ENCODE measurements around the gene SLC6A8.
"Not testable (repeated sequence)": the region's sequence is repeated elsewhere in the genome, so short reads cannot be mapped to it uniquely, and the experiment has no call there.

Gene SLC6A8

GRCh38 chrX:153672531-153673427 lies 14.9 kb upstream of the SLC6A8 start:
- no peak for DNase-seq (ENCODE audit: low read depth in 2 of 2)

DNA sequence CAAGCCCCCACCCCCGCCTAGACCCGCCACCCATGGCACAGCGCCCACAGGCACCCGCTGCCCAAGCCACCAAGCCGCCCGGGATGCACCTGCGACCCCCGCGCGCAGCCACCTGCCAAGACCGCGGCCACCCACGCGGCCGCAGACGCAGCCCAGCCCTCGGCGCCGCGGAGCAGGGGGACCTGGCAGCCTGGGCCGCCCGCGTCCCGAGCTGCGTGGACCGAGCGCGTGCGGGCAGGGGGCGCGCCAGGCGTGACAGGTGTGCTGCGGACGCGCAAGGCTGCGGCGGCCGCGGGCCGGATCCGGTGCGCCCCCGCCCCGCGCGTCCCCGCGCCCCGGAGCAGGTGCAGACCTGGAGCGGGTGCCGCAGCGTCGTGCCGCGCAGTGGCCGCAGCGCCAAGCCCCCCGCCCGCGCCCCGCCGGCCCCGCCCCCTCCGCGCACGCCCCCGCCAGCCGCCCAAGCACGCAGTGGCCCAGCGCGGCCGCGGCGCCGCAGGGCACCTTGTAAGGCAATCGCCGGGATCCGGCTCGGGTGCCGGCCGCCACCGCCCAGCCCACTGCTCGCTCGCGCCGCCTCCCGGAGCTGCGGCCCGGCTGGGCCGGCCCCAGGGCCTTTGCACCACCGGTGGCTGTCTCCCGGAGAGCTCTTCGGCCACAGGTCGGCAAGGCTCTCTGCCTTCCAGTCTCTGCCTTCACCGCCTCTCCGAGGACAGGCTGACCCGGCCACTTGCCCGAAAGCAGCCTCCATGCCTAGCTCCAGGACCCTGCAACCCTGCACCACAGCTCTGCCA lies 14.1 kb upstream of the SLC6A8 start, which contains the start of gene PNCK:
Gene PNCK, minus strand, starts transcription at position 386 of the 791 bp plus-strand sequence. CDS start 737 bp downstream, outside the sequence.
- DNase-seq (ENCODE audit: low read depth in 2 of 2) = no peak

DNA sequence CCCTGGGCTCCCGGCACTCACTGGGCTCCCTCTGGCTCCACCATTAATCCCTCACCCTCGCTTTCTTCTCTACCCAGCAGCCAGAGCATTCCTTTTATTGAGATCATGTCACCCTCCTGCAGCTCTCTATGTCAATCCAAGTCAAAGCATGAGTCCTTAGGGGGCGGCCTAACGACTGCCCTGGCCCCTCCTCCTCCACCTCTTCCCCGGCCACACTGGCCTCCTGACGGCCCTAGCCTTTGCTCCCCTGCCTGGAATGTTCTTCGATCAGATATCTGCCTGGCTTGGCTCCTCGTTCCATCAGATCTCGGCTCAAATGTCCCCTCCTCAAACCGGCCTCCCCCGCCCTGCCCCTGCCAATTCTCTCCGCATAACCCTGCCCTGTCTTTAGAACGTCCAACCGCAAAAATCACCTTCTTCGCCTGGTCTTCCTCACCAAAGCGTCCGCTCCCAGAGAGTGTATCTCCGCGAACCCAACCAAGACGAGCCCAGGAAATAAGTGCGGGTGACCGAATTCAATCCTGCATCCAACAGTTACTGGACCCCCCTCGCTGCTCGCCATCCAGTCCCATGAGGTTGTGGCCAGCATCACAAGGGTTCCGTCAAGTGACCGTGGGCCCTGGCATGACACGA lies 13.4 kb upstream of the SLC6A8 start:
- no peak for DNase-seq (ENCODE audit: low read depth in 2 of 2)

GRCh38 chrX:153681175-153681574 lies 6.6 kb upstream of the SLC6A8 start:
- DNase-seq (ENCODE audit: low read depth in 2 of 2) = no peak

- DNase-seq (ENCODE audit: low read depth in 2 of 2) = not testable (repeated sequence)
Measured at GRCh38 chrX:153683486-153683885, 4.2 kb upstream of the SLC6A8 start.

GRCh38 chrX:153684467-153685155 lies 3.1 kb upstream of the SLC6A8 start:
- DNase-seq (ENCODE audit: low read depth in 2 of 2) = no peak

GRCh38 chrX:153685156-153685536 lies 2.6 kb upstream of the SLC6A8 start:
- no peak for DNase-seq (ENCODE audit: low read depth in 2 of 2)

DNA sequence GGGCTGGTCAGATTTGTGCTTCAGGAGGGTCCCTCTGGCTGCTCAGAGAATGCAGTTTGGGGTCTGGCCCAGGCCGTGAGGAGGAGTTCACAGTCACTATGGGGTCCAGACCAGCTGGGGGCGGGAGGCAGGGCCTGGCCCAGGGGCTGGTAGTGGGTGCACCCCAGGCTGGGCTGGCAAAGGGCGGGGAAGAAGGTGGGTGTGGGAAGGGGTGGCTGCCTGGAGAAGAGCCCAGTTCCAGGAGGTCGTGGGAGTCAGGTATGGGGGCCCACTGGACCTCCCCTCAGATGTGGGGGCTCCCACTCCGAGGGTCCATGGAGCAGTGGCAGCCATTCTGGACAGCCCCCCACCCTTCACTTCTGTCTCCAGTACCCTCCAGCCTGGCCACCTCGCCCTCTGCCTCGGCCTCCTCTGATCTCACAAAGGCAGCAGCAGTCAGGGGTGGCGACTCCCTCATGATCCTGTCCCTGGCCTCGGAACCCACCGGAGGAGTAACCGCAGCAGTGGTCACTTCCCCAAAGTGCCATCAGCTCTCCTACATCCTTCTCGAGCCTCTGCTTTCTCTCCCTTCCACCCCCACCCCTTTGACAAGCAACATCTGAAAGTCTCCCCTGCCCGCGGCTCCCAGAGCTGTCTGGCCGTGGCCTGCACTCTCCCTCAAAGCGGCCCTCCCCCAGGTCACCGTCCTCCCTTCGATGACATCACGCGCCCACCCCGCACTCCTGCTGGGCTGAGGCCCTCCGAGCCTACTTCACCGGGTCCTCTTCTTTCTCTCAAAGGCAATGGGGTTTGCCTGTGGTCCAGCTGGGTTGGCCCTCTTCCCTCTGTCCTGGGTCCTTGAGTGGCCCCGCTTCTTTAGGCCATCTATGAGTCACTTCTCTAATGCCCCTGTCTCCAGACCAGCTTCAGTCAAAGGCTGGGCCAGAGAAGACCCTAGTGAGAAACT lies 1.7 kb upstream of the SLC6A8 start:
- no peak for DNase-seq (ENCODE audit: low read depth in 2 of 2)

GRCh38 chrX:153686711-153687110 lies 1.0 kb upstream of the SLC6A8 start:
- no peak for DNase-seq (ENCODE audit: low read depth in 2 of 2)

DNA sequence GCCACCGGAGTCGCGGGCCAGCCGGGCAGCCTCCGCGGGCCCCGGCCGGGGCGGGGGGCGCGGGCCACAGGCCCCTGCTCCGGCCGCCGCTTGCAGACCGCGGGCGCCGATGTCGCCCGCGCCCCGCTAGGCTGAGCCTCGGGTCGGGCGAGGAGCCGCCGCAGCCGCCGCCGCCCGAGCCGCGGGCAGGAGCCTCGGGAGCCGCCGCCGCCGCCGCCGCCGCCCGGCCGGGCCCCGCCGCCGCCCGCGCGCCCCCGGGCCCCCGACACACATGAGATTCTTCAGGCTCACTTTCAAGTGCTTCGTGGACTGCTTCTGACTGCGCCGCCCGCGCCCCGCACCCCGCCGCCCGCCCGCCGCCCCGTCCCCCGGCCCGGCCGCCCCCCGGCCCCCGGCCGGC lies 345 bp downstream of the SLC6A8 start:
- DNase-seq (ENCODE audit: low read depth in 2 of 2) = no peak

DNA sequence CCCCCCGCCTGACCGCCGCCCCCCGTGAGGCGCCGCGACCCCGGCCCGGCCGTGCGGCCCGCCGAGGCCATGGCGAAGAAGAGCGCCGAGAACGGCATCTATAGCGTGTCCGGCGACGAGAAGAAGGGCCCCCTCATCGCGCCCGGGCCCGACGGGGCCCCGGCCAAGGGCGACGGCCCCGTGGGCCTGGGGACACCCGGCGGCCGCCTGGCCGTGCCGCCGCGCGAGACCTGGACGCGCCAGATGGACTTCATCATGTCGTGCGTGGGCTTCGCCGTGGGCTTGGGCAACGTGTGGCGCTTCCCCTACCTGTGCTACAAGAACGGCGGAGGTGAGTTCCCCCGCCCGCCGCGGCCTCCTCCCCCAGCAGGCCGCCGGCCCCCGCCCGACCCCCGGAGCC lies 780 bp downstream of the SLC6A8 start:
- DNase-seq (ENCODE audit: low read depth in 2 of 2) = no peak

GRCh38 chrX:153688911-153689590 lies 1.3 kb downstream of the SLC6A8 start:
- no peak for DNase-seq (ENCODE audit: low read depth in 2 of 2)

GRCh38 chrX:153689654-153690465 lies 2.1 kb downstream of the SLC6A8 start:
- DNase-seq (ENCODE audit: low read depth in 2 of 2) = no peak

- no peak for DNase-seq (ENCODE audit: low read depth in 2 of 2)
Measured at GRCh38 chrX:153690466-153690865, 2.7 kb downstream of the SLC6A8 start.

GRCh38 chrX:153691032-153691827 lies 3.5 kb downstream of the SLC6A8 start:
- DNase-seq (ENCODE audit: low read depth in 2 of 2) = not testable (repeated sequence)

GRCh38 chrX:153692003-153692402 lies 4.3 kb downstream of the SLC6A8 start:
- DNase-seq (ENCODE audit: low read depth in 2 of 2) = no peak

DNA sequence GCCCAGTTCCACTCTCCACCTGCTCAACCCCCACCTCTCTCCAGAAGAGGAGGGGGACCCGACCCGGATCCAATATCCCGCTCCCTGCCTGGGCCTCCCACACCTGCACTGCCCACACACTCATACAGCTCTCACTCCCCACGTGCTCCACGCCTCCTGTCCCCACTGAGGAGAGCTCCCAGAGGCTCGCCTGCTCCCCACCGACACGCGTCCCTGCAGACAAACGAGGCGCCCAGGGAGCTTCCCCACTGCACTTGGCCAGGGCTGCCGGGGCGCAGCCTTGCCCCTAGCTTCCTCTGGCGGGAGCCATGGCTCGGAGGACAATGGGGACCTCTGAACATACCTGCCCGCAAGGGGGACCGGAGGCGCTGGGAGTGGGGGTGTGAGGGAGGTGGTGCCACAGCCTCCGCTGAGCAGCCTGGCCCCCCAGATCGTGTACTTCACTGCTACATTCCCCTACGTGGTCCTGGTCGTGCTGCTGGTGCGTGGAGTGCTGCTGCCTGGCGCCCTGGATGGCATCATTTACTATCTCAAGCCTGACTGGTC lies 5.0 kb downstream of the SLC6A8 start:
- DNase-seq (ENCODE audit: low read depth in 2 of 2) = no peak
